OCI-LY7 (cell line): ENCODE results near the gene ARHGEF10L.

Source experiments
- CTCF ChIP-seq: fragments of 200-600 bp; sonication (generic); conservative IDR thresholded peaks from 2 replicates; pipeline ENCODE4 v1.5.1; 2014; ENCODE audit warnings: mild to moderate bottlenecking, antibody characterized with exemption, low read length, moderate library complexity, mixed read lengths
- EZH2phosphoT487 ChIP-seq: fragments of 200-600 bp; sonication (generic); IDR thresholded peaks from 2 replicates; pipeline ENCODE4 v1.6.1; 2018; ENCODE audit warnings: low read depth, borderline replicate concordance, mild to moderate bottlenecking, mixed run types, antibody characterized with exemption, low read length, moderate library complexity, mixed read lengths

- no peak for TF ChIP-seq CTCF
- TF ChIP-seq EZH2phosphoT487, result no peak
These were observed 37.0 kb downstream of the ARHGEF10L start for GRCh38 chr1:17576519-17576853.
